Cardiac muscle cell (in vitro differentiated cells and primary cell): ENCODE data around the gene MARCHF10. TPM values are rescaled to one million over a fixed set of nuclear protein-coding genes. Genes with fewer than 3 reads are reported as not detected.
"Not testable (repeated sequence)": the region's sequence is repeated elsewhere in the genome, so short reads cannot be mapped to it uniquely, and the experiment has no call there.

Experiments
- DNase-seq, 2 donors: peaks; one replicate each; pipeline versions ENCODE4 v3.0.0 to v3.0.0-alpha.2; 2010 to 2017; ENCODE audit warnings: low read depth in 1 of 2, low spot score in 1 of 2
- H3K27ac ChIP-seq: fragments of 200-600 bp; sonication (generic); 2 replicates; pipeline ENCODE4 v1.5.1; 2016
- H3K27me3 ChIP-seq: fragments of 200-600 bp; sonication (generic); 2 replicates; pipeline ENCODE4 v1.6.0; 2016; ENCODE audit warnings: control low read depth
- H3K36me3 ChIP-seq: fragments of 200-600 bp; sonication (generic); 2 replicates; pipeline ENCODE4 v1.5.1; 2016; ENCODE audit warnings: control low read depth
- H3K4me1 ChIP-seq: fragments of 200-600 bp; sonication (generic); 2 replicates; pipeline ENCODE4 v1.8.1; 2017; ENCODE audit warnings: low read depth, mild to moderate bottlenecking, mixed run types
- H3K4me3 ChIP-seq: fragments of 200-600 bp; sonication (generic); 2 replicates; pipeline ENCODE4 v1.5.1; 2016; ENCODE audit warnings: mild to moderate bottlenecking
- H3K9me3 ChIP-seq: fragments of 200-600 bp; sonication (generic); 2 replicates; pipeline ENCODE4 v1.5.1; 2017; ENCODE audit warnings: low read depth, mild to moderate bottlenecking, control low read depth
- CTCF ChIP-seq: IDR thresholded peaks from 2 replicates; pipeline ENCODE4 v1.5.1; 2012; ENCODE audit warnings: low read depth, mild to moderate bottlenecking, low read length
- polyA plus RNA-seq: library from polyadenylated mRNA; unstranded; fragments of >200 nt; fragmentation: Nextera tagmentation; extraction: Ambion mirVana; gene quantifications from 2 replicates; pipeline ENCODE4 v1.2.1, GENCODE V29; 2016
- total RNA-seq: library from RNA; depleted of rRNA; stranded (reverse); fragments of >200 nt; gene quantifications from 2 replicates; pipeline ENCODE4 v1.2.3, GENCODE V29; 2016

The MARCHF10 gene
- total and polyA plus RNA-seq, 2 experiments from 2014 or later: 0.77 to 1.1 TPM

- no peak for DNase-seq
- Histone ChIP-seq H3K27me3 (no peaks in the 10 kb centered on the region), H3K27ac (no peak overlapping the region), H3K4me3 (no peak overlapping the region), H3K9me3 (no peaks in the 10 kb centered on the region), H3K4me1 (peaks cover 29% of the 10 kb centered on the region), H3K36me3 (no peaks in the 10 kb centered on the region)
- TF ChIP-seq CTCF: no peak
These were observed 44.1 kb upstream of the MARCHF10 start for GRCh38 chr17:62852195-62852594.

- DNase-seq, H3K4me3 ChIP-seq, H3K36me3 ChIP-seq, H3K27me3 ChIP-seq, H3K4me1 ChIP-seq, H3K9me3 ChIP-seq, H3K27ac ChIP-seq: not testable (repeated sequence)
These were observed 41.7 kb upstream of the MARCHF10 start for GRCh38 chr17:62849591-62850415.

GRCh38 chr17:62848334-62848733 is 40.2 kb upstream of the MARCHF10 start:
- no peak for TF ChIP-seq CTCF
- H3K4me3 ChIP-seq: no peak overlapping the region
- DNase-seq: no peak

GRCh38 chr17:62847426-62847825 is 39.3 kb upstream of the MARCHF10 start:
- H3K4me1 ChIP-seq: no peaks in the 10 kb centered on the region
- H3K27me3 ChIP-seq: no peaks in the 10 kb centered on the region
- DNase-seq: no peak
- no peak overlapping the region for H3K27ac ChIP-seq
- no peak for TF ChIP-seq CTCF
- H3K9me3 ChIP-seq: no peaks in the 10 kb centered on the region
- H3K4me3 ChIP-seq: no peak overlapping the region
- no peaks in the 10 kb centered on the region for H3K36me3 ChIP-seq

More at GRCh38 chr17:62848334-62848733, 40.2 kb upstream of the MARCHF10 start:
- Histone ChIP-seq H3K27ac (no peak overlapping the region), H3K36me3 (no peaks in the 10 kb centered on the region), H3K4me1 (no peaks in the 10 kb centered on the region), H3K27me3 (no peaks in the 10 kb centered on the region), H3K9me3 (no peaks in the 10 kb centered on the region)

GRCh38 chr17:62840871-62841270 is 32.8 kb upstream of the MARCHF10 start:
- Histone ChIP-seq H3K4me3 (no peak overlapping the region), H3K27me3 (no peaks in the 10 kb centered on the region), H3K27ac (no peak overlapping the region), H3K4me1 (no peaks in the 10 kb centered on the region), H3K36me3 (no peaks in the 10 kb centered on the region), H3K9me3 (no peaks in the 10 kb centered on the region)
- DNase-seq: no peak
- no peak for TF ChIP-seq CTCF

- not testable (repeated sequence) for H3K4me3 ChIP-seq, H3K27ac ChIP-seq, H3K36me3 ChIP-seq, H3K9me3 ChIP-seq, H3K27me3 ChIP-seq, H3K4me1 ChIP-seq, DNase-seq
These were observed 25.7 kb upstream of the MARCHF10 start for GRCh38 chr17:62833816-62834215.
